Uterus (tissue), 2 donors: ENCODE data around the gene LYSMD1.

Source experiments
- CTCF ChIP-seq, 4 experiments: fragments of 200-600 bp in 2 of 4; fragments of 450-650 bp in 2 of 4; sonication (generic) in 2 of 4; IDR thresholded peaks; one replicate each; pipeline ENCODE4 v1.5.1; 2016 to 2019; ENCODE audit warnings: antibody characterized with exemption in 4 of 4, mild to moderate bottlenecking in 2 of 4, moderate library complexity in 1 of 4
- POLR2A ChIP-seq, 2 donors: fragments of 450-650 bp; IDR thresholded peaks; one replicate each; pipeline ENCODE4 v1.6.1; 2016; ENCODE audit warnings: antibody characterized with exemption in 2 of 2, mild to moderate bottlenecking in 1 of 2, moderate library complexity in 1 of 2

- TF ChIP-seq CTCF (IDR thresholded peaks at IDR 0.05) (peak; percentile 3 to 67 (median 32)), POLR2A (IDR thresholded peaks at IDR 0.05) (peak; percentile 40 to 44)
These were observed at the start of gene LYSMD1, which contains the start of gene SCNM1 for GRCh38 chr1:151165738-151166504.
